Measurements from ENCODE around the gene BANK1.

Gene BANK1

DNA sequence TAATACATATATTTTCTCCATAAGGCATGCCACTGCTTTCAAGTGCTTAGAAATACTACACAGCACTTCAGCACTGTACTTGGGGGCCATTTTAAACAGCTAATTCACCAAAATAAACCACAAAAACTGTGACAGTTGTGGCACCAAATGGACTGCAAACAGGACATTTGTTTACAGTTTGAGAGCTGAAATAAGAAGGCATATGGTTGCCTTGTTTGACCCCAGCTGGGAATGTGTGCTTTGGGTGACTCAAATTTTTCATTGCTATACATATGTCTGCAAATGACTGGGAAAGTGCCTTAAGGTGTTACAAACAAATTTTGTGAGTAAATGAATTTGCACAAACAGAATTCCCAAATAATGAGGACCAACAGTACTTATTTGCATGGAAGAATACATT is 124.2 kb downstream of the BANK1 start:
- H3K27ac ChIP-seq, result no peak overlapping the region
- TF ChIP-seq, protein P1, sequence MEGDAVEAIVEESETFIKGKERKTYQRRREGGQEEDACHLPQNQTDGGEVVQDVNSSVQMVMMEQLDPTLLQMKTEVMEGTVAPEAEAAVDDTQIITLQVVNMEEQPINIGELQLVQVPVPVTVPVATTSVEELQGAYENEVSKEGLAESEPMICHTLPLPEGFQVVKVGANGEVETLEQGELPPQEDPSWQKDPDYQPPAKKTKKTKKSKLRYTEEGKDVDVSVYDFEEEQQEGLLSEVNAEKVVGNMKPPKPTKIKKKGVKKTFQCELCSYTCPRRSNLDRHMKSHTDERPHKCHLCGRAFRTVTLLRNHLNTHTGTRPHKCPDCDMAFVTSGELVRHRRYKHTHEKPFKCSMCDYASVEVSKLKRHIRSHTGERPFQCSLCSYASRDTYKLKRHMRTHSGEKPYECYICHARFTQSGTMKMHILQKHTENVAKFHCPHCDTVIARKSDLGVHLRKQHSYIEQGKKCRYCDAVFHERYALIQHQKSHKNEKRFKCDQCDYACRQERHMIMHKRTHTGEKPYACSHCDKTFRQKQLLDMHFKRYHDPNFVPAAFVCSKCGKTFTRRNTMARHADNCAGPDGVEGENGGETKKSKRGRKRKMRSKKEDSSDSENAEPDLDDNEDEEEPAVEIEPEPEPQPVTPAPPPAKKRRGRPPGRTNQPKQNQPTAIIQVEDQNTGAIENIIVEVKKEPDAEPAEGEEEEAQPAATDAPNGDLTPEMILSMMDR (conservative IDR thresholded peaks at IDR 0.05), result no peak

DNA sequence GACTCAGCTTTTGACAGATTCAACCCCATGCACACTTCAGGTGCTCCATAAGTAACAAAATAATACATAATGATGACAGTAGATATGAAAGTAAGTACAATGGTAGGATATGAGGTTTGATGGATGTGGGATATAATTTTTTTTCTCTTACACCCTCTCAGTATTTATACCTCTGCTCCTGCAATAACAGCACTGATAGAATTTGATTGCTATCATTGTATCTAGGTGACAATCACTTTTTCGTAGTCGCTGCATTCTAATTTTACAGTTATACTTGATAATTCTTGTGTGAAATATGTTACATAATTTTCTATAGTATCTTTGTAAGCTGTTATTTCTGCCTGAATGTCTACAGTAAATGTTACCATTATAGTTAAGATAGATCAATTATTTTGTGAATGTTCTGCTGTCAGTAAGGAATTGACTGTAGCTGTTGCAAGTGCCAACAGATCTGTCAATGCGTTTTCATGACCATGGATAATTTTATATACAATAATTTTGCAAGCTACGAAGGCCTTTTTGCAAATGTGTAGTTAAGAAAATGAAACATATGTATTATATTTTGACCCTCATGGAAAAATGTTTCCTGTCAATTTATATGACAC is 128.9 kb downstream of the BANK1 start:
- TF ChIP-seq, protein P1 (conservative IDR thresholded peaks at IDR 0.05), result no peak

DNA sequence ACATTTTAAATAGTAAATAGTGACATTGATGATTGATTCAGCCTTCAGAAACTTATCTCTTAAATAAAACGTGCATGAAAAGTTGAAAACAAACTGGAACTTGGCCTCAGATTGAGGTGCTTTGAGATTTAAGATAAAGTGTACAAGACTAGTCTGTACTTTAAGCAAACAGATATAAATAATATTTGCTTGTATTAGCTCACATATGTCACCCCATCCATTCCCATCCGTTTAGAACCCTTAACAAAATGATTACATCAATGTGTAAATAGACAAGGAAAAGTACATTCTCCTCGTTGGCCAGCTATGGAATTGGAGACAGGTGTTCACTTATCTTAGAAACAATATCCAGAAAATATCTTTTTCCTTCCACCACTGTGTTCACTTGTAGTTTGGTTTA is 130.8 kb downstream of the BANK1 start:
- TF ChIP-seq, protein P1 (conservative IDR thresholded peaks at IDR 0.05), result no peak
- H3K27ac ChIP-seq, result peak overlapping the region; percentile 66

More for the DNA sequence above, 128.9 kb downstream of the BANK1 start:
- H3K27ac ChIP-seq, result no peak overlapping the region

DNA sequence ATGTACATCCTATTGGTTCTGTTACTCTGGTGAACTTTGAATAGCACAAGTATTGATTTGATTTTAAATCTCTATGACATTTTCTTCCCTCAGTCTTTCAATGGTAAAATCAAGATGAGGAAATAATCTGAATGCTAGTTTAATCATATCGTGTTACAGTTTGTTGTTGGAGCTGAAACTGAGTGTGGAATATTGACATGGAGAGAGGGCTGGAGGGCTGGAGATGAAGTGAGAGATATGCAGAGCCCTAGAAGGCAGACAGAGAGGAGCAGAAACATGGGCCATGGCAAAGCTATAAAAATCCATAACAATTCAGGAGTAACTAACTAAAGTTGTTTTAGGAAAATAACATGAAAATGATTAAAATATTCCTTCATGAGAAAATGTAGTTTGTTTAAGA is 141.1 kb downstream of the BANK1 start:
- TF ChIP-seq, protein P1 (conservative IDR thresholded peaks at IDR 0.05), result no peak
- H3K27ac ChIP-seq, result no peak overlapping the region

DNA sequence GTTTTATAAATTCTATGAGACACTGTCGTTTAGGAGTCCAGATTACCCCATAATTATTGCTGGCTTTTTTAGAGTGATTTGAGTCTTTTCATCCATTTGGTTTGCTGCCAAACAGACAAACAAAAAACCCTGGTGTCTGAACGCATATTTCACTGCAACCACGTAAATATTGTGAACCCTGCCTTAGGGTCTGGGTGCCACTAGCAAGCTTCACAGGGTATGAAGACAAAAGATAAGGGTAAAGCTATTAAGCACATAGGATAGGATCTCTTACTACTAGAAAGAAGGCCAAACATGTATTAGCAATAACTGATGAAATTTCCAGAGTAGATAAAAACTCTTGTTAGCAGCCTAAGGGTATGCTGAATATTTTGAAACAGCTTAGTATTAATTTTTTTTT is 143.3 kb downstream of the BANK1 start:
- TF ChIP-seq, protein P1 (conservative IDR thresholded peaks at IDR 0.05), result no peak
- no peak overlapping the region for H3K27ac ChIP-seq

DNA sequence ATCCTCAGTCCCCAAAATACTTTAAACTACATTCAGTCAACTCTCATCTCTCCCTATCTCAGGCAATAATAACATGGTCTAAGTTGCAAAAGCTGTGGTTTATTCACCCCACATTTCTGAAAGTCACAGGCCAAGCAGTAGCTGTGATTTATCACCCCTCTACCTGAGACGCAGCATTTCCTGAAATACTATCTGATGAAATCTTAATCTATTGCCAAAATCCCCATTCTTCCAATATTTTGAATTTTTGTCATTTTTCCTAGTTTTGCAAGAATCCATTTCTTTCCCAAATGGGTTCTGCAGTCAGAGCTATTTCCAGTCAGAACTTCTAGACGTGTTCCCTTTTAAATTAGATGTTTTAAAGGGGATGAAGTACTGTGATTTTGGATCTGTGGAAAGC is 148.3 kb downstream of the BANK1 start:
- no peak overlapping the region for H3K27ac ChIP-seq
- TF ChIP-seq, protein P1 (conservative IDR thresholded peaks at IDR 0.05), result no peak

DNA sequence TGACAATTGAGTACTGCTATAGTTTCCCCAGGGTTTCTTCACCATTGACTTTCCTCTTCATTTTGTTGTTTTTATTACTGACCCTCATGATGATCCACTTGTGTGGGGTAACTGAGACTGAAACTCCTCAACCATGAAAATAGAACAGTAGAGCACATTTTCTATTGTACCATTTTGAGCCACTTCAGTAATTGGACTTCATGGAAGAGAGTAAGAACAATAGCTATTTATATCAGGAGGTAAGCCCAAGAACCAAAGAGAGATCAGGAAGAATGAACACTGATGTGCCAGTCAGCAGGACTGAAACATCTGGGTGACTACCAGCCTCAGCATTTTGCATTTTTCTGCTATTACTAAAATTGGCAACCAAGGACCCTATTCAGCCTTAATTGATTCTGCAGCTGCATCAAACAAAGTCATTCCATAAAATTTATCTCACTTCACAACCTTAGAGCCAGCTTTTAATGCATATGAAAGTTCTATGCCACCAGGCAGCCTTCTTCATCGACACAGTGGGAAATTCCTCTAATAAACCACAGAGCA is 151.4 kb downstream of the BANK1 start:
- TF ChIP-seq, protein P1 (conservative IDR thresholded peaks at IDR 0.05), result no peak
- H3K27ac ChIP-seq, result no peak overlapping the region
